ENCODE measurements around the gene PALS1.
A peak's percentile ranks its signal among the peaks of the same experiment; 100 is the strongest.
"Not testable (repeated sequence)": the region's sequence is repeated elsewhere in the genome, so short reads cannot be mapped to it uniquely, and the experiment has no call there.

Gene PALS1

GRCh38 chr14:67260965-67261364 is 19.7 kb downstream of the PALS1 start:
- DNase-seq, result no peak

DNA sequence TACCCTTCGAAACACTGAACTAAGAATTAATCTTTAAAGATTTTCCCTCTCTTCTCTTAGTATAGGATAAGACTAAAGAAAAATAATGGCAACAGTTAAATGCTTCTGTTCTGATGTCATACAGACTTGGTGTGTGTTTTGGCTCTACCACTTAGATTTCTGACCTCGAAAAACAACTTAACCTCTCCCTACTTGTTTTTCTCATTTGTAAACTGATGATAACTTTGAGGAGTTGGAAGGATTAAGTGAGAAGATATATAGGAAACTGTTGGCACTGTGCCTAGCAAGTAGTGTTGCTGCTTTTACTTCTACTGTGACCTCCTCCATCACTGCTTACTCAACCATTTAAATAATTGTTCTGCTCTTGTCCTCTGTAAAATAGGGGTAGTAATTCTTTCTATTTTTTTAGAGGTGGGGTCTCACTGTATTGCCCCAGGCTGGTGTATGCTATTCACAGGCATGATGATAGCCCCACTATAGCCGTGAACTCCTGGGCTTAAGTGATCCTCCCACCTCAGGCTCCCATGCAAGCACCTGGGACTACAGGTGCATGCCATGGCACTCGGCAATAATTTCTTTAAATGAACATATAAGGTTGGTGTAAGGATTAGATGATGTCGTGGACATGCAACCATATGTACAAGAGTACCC is 22.4 kb downstream of the PALS1 start:
- DNase-seq, result no peak

DNA sequence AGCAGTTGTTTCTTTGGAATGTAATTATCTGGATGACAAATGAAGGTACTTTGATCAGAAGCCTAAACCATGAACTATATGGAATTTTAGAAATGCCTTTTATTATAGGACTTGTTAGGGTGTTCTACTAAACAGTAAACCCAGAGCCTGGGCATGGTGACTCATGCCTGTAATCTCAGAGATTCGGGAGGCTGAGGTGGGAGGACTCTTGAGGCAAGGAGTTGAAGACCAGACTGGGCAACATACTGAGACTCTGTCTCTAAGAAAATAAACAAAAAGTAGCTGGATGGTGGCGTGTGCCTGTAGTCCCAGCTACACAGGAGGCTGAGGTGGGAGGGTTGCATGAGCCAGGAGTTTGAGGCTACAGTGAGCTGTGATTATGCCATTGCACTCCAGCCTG is 23.9 kb downstream of the PALS1 start:
- no peak for DNase-seq

DNA sequence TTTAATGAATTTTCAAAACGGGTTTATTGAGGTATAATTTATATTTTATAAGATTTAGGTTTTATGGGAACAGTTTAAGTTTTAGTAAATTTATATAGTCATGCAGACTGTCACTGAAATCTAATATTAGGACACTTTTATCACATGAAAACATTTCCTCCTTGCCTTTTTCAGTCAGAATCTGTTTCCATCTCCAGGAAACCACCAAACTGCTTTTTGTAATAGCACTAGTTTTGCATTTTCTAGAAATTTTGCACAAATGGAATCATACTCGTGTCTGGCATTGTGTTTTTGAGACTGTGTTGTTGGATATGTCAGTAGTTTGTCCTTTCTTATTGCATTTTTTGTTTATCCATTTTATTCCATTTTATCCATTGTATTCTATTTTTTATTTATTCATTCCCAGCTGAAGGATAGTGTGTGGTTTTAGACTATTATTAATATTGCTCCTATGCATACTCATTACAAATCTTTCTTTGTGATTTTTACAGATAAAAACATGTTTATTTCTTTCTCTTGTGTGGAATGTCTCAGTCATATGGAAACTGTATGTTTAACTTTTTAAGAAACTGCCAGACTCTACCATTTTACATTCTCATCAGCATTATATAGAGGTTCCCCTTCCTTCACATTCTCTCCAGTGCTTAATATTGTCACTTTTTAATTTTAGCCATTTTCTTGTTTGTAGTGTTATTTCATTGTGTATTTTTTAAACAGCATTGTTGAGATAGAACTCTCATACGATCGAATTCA is 26.5 kb downstream of the PALS1 start:
- no peak for DNase-seq

DNA sequence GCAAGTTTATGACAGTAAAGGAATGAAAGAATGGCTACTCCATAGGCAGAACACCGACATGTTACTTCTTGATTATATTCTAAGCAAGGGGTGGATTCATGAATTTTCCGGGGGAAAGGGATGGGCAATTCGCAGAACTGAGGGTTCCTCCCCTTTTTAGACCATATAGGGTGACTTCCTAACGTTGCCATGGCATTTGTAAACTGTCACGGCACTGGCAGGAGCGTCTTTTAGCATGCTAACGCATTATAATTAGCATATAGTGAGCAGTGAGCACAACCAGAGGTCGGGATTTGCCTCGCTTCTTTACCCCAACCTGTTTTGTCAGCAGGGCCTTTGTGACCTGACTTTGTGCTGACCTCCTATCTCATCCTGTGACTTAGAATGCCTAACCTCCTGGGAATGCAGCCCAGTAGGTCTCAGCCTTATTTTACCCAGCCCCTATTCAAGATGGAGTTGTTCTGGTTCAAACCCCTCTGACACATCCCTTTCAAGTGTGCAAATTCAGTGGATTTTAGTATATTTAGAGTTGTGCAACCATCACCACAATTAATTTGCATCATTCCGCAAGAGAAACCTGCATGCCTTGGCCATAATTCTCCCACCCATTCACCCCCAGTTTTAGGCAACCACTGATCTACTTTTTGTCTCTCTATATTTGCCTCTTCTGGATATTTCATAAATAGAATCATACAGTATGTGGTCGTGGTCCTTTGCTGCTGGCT is 27.4 kb downstream of the PALS1 start:
- no peak for DNase-seq

DNA sequence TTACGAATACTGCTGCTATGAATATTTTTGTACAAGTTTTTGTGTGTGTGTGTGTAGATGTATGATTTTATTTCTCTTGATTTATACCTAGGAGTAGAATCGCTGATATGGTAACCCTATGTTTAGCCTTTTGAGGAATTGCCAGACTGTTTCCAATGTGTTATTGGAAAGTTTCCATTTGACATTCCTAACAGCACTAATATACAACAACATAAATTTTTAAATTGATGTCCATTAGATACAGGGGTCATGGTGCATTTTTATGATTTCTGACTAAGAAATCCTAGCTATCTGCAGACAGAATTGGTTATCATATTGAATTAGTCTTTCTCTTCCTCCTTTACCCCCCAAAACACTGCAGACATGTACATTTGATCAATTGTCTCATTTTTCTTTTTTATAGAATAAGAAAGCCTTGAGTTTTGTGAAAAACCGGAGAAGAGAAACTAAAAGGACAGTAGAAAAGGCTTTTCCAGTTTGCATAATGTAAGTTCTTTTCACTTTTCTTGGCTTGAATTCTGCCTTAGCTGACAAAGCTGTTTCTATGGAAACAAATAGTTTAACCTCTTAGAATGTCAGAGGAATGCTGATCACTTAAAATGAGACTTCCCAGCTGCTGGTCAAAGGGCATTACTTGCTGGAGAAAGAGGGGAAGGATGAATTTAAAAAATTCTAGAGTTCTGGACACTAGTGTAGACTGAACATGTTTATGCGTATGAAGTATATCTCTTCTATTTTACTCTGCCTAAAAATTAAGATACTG is 28.2 kb downstream of the PALS1 start:
- no peak for DNase-seq

- no peak for DNase-seq
Measured at GRCh38 chr14:67270145-67270753, 29.0 kb downstream of the PALS1 start.

DNA sequence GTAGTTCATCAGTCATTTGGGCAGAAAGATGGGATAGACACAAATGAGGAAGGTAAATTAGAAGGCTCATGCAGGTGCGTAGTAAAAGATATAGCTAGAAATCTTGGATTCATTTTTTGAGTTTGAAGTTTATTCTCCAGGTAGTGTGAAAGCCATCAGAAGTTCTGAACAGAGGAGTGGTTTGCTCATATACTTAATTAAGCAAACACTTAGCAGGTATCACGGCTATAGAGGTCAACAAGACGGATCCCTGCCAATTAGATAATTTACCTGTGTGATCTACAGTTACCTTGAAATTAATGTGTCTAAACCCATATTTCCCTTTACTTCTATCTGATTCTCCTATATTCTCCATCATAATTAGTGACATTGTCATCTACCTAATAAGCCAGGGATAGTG is 29.7 kb downstream of the PALS1 start:
- no peak for DNase-seq

GRCh38 chr14:67273281-67273680 is 32.0 kb downstream of the PALS1 start:
- DNase-seq, result not testable (repeated sequence)

DNA sequence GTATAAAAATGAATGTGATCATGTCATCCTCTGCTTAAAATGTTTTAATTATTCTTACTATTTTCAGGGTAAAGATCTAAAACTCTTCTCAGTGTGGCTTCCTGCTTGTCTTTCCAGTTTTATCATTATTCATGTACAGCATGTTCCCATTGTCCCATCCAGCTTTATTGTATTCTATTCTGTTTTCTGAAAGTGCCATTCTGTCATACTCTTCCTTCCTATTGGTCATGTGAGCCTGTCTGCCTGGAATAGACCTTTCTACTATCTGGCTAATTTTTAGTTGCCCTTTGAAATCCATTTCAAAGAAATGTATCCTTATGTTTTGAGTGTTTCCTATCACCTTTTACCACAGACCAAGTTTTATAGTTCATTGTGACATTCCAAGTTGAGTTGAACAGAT is 34.9 kb downstream of the PALS1 start:
- DNase-seq, result no peak

- DNase-seq, result no peak
Measured at GRCh38 chr14:67280506-67280905, 39.3 kb downstream of the PALS1 start.

GRCh38 chr14:67285876-67286452 is 44.7 kb downstream of the PALS1 start:
- DNase-seq, result peak; percentile 80

Data from NCI-H1694 treated with DMSO at 0.1 percent for 48 hours (cell line).